ENCODE results near the gene COX19. TPM values are rescaled to one million over a fixed set of nuclear protein-coding genes. Genes with fewer than 3 reads are reported as not detected.

COX19 gene
- total RNA-seq, 4 donors from 2014 or later, result 8.6 to 30.2 (median 16.9) TPM

GRCh38 chr7:1019255-1019785 lies 44.0 kb upstream of the COX19 start:
- no peaks in the 10 kb centered on the region for H3K27me3 ChIP-seq
- no peak overlapping the region for H3K27ac ChIP-seq
- in situ Hi-C loops (cut with MboI; ENCODE audit: low pct_ligation_motif_present in 1 of 4, low pct_unique_long_range_greater_than_20kb in 1 of 4, low sequenced_read_pairs in 3 of 4) (no loop called here), intact Hi-C loops (cut with DNase I; ENCODE audit: low total_unique reads) (no loop called here)
- no peaks in the 10 kb centered on the region for H3K9me3 ChIP-seq
- no peaks in the 10 kb centered on the region for H3K4me1 ChIP-seq
- no peaks in the 10 kb centered on the region for H3K36me3 ChIP-seq
- 84% methylated on average over 14 of the region's 14 CpGs; no CpG with 5 or more reads in 1 of the 2 donors for WGBS, 2 donors (ENCODE audit: low coverage in 1 of 2)
- TF ChIP-seq, protein P1, sequence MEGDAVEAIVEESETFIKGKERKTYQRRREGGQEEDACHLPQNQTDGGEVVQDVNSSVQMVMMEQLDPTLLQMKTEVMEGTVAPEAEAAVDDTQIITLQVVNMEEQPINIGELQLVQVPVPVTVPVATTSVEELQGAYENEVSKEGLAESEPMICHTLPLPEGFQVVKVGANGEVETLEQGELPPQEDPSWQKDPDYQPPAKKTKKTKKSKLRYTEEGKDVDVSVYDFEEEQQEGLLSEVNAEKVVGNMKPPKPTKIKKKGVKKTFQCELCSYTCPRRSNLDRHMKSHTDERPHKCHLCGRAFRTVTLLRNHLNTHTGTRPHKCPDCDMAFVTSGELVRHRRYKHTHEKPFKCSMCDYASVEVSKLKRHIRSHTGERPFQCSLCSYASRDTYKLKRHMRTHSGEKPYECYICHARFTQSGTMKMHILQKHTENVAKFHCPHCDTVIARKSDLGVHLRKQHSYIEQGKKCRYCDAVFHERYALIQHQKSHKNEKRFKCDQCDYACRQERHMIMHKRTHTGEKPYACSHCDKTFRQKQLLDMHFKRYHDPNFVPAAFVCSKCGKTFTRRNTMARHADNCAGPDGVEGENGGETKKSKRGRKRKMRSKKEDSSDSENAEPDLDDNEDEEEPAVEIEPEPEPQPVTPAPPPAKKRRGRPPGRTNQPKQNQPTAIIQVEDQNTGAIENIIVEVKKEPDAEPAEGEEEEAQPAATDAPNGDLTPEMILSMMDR (IDR thresholded peaks at IDR 0.05), result no peak
- TF ChIP-seq POLR2A (IDR thresholded peaks at IDR 0.05) (no peak), EP300 (IDR thresholded peaks at IDR 0.05; ENCODE audit: low read depth) (no peak)
- DNase-seq, result no peak
- H3K4me3 ChIP-seq, result no peak overlapping the region

- 83% methylated on average over 13 of the region's 13 CpGs; no CpG with 5 or more reads in 1 of the 2 donors for WGBS, 2 donors (ENCODE audit: low coverage in 1 of 2)
- DNase-seq, result no peak
These were observed 43.0 kb upstream of the COX19 start for GRCh38 chr7:1018334-1018695.

GRCh38 chr7:1017586-1018333 lies 42.4 kb upstream of the COX19 start:
- no peak for TF ChIP-seq POLR2AphosphoS5 (IDR thresholded peaks at IDR 0.05)
- TF ChIP-seq EP300 (IDR thresholded peaks at IDR 0.05; ENCODE audit: low read depth), result no peak
- TF ChIP-seq, protein P1 (IDR thresholded peaks at IDR 0.05), result no peak
- no peak for TF ChIP-seq POLR2A (IDR thresholded peaks at IDR 0.05)
- Histone ChIP-seq H3K27ac (no peak overlapping the region), H3K36me3 (no peaks in the 10 kb centered on the region), H3K4me3 (no peak overlapping the region), H3K4me1 (no peaks in the 10 kb centered on the region), H3K27me3 (no peaks in the 10 kb centered on the region), H3K9me3 (no peaks in the 10 kb centered on the region)
- in situ Hi-C loops (cut with MboI; ENCODE audit: low pct_ligation_motif_present in 1 of 4, low pct_unique_long_range_greater_than_20kb in 1 of 4, low sequenced_read_pairs in 3 of 4) (no loop called here), intact Hi-C loops (cut with DNase I; ENCODE audit: low total_unique reads) (no loop called here)
- 94% methylated on average over 33 of the region's 34 CpGs; no CpG with 5 or more reads in 1 of the 2 donors for WGBS, 2 donors (ENCODE audit: low coverage in 1 of 2)
- DNase-seq, result no peak

More at GRCh38 chr7:1018334-1018695, 43.0 kb upstream of the COX19 start:
- no peak overlapping the region for H3K4me3 ChIP-seq
- H3K9me3 ChIP-seq, result no peaks in the 10 kb centered on the region
- no peak for TF ChIP-seq POLR2AphosphoS5 (IDR thresholded peaks at IDR 0.05)
- no peak for TF ChIP-seq EP300 (IDR thresholded peaks at IDR 0.05; ENCODE audit: low read depth)
- TF ChIP-seq, protein P1 (IDR thresholded peaks at IDR 0.05), result no peak
- no peak for TF ChIP-seq POLR2A (IDR thresholded peaks at IDR 0.05)
- in situ Hi-C loops (cut with MboI; ENCODE audit: low pct_ligation_motif_present in 1 of 4, low pct_unique_long_range_greater_than_20kb in 1 of 4, low sequenced_read_pairs in 3 of 4), result no loop called here
- H3K4me1 ChIP-seq, result no peaks in the 10 kb centered on the region
- no peak overlapping the region for H3K27ac ChIP-seq
- H3K36me3 ChIP-seq, result no peaks in the 10 kb centered on the region
- H3K27me3 ChIP-seq, result no peaks in the 10 kb centered on the region
- intact Hi-C loops (cut with DNase I; ENCODE audit: low total_unique reads), result no loop called here

- DNase-seq, result no peak
- in situ Hi-C loops (cut with MboI; ENCODE audit: low pct_ligation_motif_present in 1 of 4, low pct_unique_long_range_greater_than_20kb in 1 of 4, low sequenced_read_pairs in 3 of 4), result no loop called here
- H3K9me3 ChIP-seq, result no peaks in the 10 kb centered on the region
- H3K27me3 ChIP-seq, result no peaks in the 10 kb centered on the region
- TF ChIP-seq POLR2A (IDR thresholded peaks at IDR 0.05), result no peak
- no peak for TF ChIP-seq EP300 (IDR thresholded peaks at IDR 0.05; ENCODE audit: low read depth)
- TF ChIP-seq, protein P1 (IDR thresholded peaks at IDR 0.05), result no peak
- TF ChIP-seq POLR2AphosphoS5 (IDR thresholded peaks at IDR 0.05), result no peak
- intact Hi-C loops (cut with DNase I; ENCODE audit: low total_unique reads), result no loop called here
- H3K4me3 ChIP-seq, result no peak overlapping the region
- 91% methylated on average over 30 of the region's 51 CpGs; no CpG with 5 or more reads in 1 of the 2 donors for WGBS, 2 donors (ENCODE audit: low coverage in 1 of 2)
- H3K27ac ChIP-seq, result no peak overlapping the region
- no peaks in the 10 kb centered on the region for H3K36me3 ChIP-seq
- no peaks in the 10 kb centered on the region for H3K4me1 ChIP-seq
These were observed 41.5 kb upstream of the COX19 start for GRCh38 chr7:1016577-1017531.
